ENCODE results near the gene IDH3A.

DNA sequence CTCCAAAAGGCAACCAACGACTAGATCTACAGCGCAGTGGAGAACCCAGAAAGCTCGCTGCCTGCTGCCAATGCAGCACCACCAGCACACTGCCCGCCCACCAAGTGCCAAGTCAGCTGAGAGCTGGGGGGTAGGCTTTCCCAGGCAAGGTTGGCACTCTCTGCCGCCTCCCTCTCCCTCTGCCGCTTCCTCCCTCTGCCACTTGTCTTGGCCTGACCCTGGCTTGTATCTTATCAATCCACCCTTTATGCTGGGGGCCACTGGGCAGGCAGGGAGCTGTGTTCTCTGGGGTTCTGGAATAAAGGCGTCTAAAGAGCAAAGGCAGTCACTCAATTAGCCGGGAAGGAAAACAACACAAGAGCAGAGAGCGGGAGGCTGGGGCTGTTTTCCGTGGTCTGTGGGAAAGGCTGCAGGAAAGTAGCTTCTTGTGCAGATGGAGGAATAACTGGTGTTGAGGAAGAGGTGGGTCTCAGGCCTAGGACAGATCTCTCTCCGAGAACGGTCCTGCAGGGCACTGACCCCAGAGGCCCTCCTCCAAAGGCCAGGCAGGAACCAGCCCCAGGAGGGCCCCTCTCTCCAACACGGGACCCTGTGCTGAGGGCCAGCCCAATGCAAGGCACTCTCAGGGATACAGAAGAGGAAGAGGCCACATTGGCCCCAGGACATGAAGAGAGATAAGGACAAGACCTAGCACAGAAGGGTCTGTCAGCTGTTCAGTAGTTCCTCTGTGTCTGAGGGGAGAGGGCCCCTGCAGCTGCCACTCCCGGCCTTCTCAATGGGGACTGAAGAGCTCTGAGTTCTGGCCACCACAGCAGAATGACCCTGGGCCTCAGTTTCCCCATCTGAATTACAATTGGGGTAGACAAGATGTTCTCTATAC is 54.4 kb downstream of the IDH3A start:
- no peak for TF ChIP-seq CTCF (IDR thresholded peaks at IDR 0.05; ENCODE audit: low read depth, low read length, poor library complexity, severe bottlenecking)
- TF ChIP-seq EZH2phosphoT487 (IDR thresholded peaks at IDR 0.05; ENCODE audit: borderline replicate concordance, low read length): no peak
